NCI-H748 (cell line): ENCODE data around the gene ZNF217.
"Not testable (repeated sequence)": the region's sequence is repeated elsewhere in the genome, so short reads cannot be mapped to it uniquely, and the experiment has no call there.

Source experiments
- DNase-seq: peaks from one replicate; lab custom pipeline; 2025; ENCODE audit not compliant: unreplicated experiment; lab: John Stamatoyannopoulos, UW

ZNF217 gene

GRCh38 chr20:53584550-53584913, 9.1 kb downstream of the ZNF217 start:
- DNase-seq, result not testable (repeated sequence)

GRCh38 chr20:53583660-53584549, 9.7 kb downstream of the ZNF217 start:
- not testable (repeated sequence) for DNase-seq

- no peak for DNase-seq
Observed at GRCh38 chr20:53582574-53583351, 10.9 kb downstream of the ZNF217 start.

- no peak for DNase-seq
Observed at GRCh38 chr20:53582251-53582570, 11.4 kb downstream of the ZNF217 start.

- no peak for DNase-seq
Observed at GRCh38 chr20:53581444-53582250, 12.0 kb downstream of the ZNF217 start.

GRCh38 chr20:53580376-53581111, 13.1 kb downstream of the ZNF217 start:
- DNase-seq, result no peak

- DNase-seq, result no peak
Observed at GRCh38 chr20:53579581-53580375, 13.9 kb downstream of the ZNF217 start.

GRCh38 chr20:53579266-53579580, 14.4 kb downstream of the ZNF217 start:
- no peak for DNase-seq

GRCh38 chr20:53578492-53579222, 15.0 kb downstream of the ZNF217 start:
- peak; percentile 63 for DNase-seq

GRCh38 chr20:53576586-53577318, 16.9 kb downstream of the ZNF217 start:
- no peak for DNase-seq

GRCh38 chr20:53576195-53576580, 17.5 kb downstream of the ZNF217 start:
- DNase-seq, result no peak

GRCh38 chr20:53575481-53576194, 18.0 kb downstream of the ZNF217 start:
- no peak for DNase-seq

GRCh38 chr20:53574819-53575218, 18.8 kb downstream of the ZNF217 start:
- no peak for DNase-seq

- DNase-seq, result no peak
Observed at GRCh38 chr20:53574259-53574789, 19.3 kb downstream of the ZNF217 start.

- no peak for DNase-seq
Observed at GRCh38 chr20:53571555-53572286, 21.9 kb downstream of the ZNF217 start.

- DNase-seq, result no peak
Observed at GRCh38 chr20:53570446-53571276, 23.0 kb downstream of the ZNF217 start.
